PFSK-1 (cell line): ENCODE measurements around the gene FYN.

Experiments
- FOXP2 ChIP-seq: optimal IDR thresholded peaks from 2 replicates; pipeline ENCODE3; 2011; ENCODE audit warnings: borderline replicate concordance, control low read depth, inconsistent platforms; ENCODE audit not compliant: insufficient read depth; ENCODE audit errors: extremely low read length, extremely low read depth
- POLR2AphosphoS5 ChIP-seq: IDR thresholded peaks from 2 replicates; pipeline ENCODE4 v1.6.1; 2012; ENCODE audit warnings: low read depth, mild to moderate bottlenecking, control low read depth, low read length, moderate library complexity
- SIN3A ChIP-seq: IDR thresholded peaks from 2 replicates; pipeline ENCODE4 v1.6.1; 2012; ENCODE audit warnings: mild to moderate bottlenecking, low read length, moderate library complexity, borderline replicate concordance; ENCODE audit not compliant: insufficient read depth
- TAF1 ChIP-seq: IDR thresholded peaks from 2 replicates; pipeline ENCODE4 v1.6.1; 2012; ENCODE audit warnings: low read length, control low read depth, borderline replicate concordance; ENCODE audit not compliant: insufficient read depth
- TF ChIP-seq, protein P1 (sequence below), 2 experiments: IDR thresholded peaks; 2 replicates each; pipeline versions ENCODE4 v1.6.1 to v1.8.0; 2011 to 2012; ENCODE audit warnings: low read depth in 2 of 2, low read length in 2 of 2, control low read depth in 1 of 2, inconsistent platforms in 1 of 2, mild to moderate bottlenecking in 1 of 2, moderate library complexity in 1 of 2; ENCODE audit not compliant: insufficient read depth in 1 of 2

Gene FYN

DNA sequence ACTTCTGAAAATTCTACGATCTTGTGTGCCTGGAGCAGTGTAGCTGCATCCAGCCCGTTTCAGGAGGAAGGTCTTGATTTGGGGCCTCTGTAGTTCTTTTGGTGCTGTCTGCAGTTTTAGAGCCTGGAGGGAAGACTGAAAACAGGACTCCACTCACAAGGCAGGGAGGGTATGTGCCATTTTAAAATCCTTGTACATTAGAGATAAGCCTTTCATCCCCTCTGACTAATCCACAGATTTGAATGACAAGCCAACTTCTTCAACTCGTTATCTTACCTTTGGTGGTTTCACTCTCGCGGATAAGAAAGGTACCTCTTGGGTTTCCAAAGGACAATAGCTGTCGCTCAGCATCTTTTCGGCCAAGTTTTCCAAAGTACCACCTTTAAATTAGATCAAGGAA lies 169.5 kb downstream of the FYN start:
- TF ChIP-seq SIN3A (no peak), TAF1 (no peak), FOXP2 (no peak), POLR2AphosphoS5 (no peak)
- TF ChIP-seq, protein P1, sequence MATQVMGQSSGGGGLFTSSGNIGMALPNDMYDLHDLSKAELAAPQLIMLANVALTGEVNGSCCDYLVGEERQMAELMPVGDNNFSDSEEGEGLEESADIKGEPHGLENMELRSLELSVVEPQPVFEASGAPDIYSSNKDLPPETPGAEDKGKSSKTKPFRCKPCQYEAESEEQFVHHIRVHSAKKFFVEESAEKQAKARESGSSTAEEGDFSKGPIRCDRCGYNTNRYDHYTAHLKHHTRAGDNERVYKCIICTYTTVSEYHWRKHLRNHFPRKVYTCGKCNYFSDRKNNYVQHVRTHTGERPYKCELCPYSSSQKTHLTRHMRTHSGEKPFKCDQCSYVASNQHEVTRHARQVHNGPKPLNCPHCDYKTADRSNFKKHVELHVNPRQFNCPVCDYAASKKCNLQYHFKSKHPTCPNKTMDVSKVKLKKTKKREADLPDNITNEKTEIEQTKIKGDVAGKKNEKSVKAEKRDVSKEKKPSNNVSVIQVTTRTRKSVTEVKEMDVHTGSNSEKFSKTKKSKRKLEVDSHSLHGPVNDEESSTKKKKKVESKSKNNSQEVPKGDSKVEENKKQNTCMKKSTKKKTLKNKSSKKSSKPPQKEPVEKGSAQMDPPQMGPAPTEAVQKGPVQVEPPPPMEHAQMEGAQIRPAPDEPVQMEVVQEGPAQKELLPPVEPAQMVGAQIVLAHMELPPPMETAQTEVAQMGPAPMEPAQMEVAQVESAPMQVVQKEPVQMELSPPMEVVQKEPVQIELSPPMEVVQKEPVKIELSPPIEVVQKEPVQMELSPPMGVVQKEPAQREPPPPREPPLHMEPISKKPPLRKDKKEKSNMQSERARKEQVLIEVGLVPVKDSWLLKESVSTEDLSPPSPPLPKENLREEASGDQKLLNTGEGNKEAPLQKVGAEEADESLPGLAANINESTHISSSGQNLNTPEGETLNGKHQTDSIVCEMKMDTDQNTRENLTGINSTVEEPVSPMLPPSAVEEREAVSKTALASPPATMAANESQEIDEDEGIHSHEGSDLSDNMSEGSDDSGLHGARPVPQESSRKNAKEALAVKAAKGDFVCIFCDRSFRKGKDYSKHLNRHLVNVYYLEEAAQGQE (IDR thresholded peaks at IDR 0.05; ENCODE audit: insufficient read depth in 1 of 2, low read depth in 2 of 2, low read length in 2 of 2) = no peak

DNA sequence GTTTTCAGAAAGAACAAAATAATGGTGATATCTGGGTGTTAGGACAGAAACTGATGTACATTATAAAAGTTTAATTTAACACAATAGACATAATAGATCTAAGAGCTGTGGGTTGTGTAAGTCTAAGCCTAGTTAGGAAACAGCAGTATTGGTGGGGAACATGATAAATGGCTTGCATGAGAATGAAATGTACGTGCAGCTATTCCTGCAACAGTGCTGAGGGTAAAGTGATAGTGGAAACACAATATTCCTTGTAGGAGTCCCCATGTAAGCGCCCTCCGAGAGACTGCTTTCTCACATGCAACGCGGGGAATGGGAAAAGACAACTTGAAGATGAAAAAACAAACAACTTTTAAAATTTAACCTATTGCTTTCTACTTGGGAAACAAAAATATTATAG lies 171.0 kb downstream of the FYN start:
- TF ChIP-seq POLR2AphosphoS5 (no peak), TAF1 (no peak), SIN3A (no peak), FOXP2 (no peak)
- TF ChIP-seq, protein P1 (IDR thresholded peaks at IDR 0.05; ENCODE audit: insufficient read depth in 1 of 2, low read depth in 2 of 2, low read length in 2 of 2) = no peak

- TF ChIP-seq SIN3A (no peak), POLR2AphosphoS5 (no peak), TAF1 (no peak), FOXP2 (no peak)
- TF ChIP-seq, protein P1 (IDR thresholded peaks at IDR 0.05; ENCODE audit: insufficient read depth in 1 of 2, low read depth in 2 of 2, low read length in 2 of 2) = no peak
Observed at GRCh38 chr6:111701146-111701545, 172.1 kb downstream of the FYN start.

GRCh38 chr6:111700135-111700690 lies 173.0 kb downstream of the FYN start:
- TF ChIP-seq POLR2AphosphoS5 (no peak), SIN3A (no peak), TAF1 (no peak), FOXP2 (no peak)
- TF ChIP-seq, protein P1 (IDR thresholded peaks at IDR 0.05; ENCODE audit: insufficient read depth in 1 of 2, low read depth in 2 of 2, low read length in 2 of 2) = no peak

- TF ChIP-seq FOXP2 (no peak), SIN3A (no peak), POLR2AphosphoS5 (no peak), TAF1 (no peak)
- TF ChIP-seq, protein P1 (IDR thresholded peaks at IDR 0.05; ENCODE audit: insufficient read depth in 1 of 2, low read depth in 2 of 2, low read length in 2 of 2) = no peak
Observed at GRCh38 chr6:111699123-111699522, 174.1 kb downstream of the FYN start.
